GM18909 (cell line): ENCODE results near the gene NPTXR.

Experiments used
- ATAC-seq: cut with Tn5 transposase; IDR thresholded peaks from one replicate; pipeline ENCODE4 v1.9.1; 2021; ENCODE audit warnings: mild to moderate bottlenecking; ENCODE audit not compliant: unreplicated experiment, poor library complexity

NPTXR gene

DNA sequence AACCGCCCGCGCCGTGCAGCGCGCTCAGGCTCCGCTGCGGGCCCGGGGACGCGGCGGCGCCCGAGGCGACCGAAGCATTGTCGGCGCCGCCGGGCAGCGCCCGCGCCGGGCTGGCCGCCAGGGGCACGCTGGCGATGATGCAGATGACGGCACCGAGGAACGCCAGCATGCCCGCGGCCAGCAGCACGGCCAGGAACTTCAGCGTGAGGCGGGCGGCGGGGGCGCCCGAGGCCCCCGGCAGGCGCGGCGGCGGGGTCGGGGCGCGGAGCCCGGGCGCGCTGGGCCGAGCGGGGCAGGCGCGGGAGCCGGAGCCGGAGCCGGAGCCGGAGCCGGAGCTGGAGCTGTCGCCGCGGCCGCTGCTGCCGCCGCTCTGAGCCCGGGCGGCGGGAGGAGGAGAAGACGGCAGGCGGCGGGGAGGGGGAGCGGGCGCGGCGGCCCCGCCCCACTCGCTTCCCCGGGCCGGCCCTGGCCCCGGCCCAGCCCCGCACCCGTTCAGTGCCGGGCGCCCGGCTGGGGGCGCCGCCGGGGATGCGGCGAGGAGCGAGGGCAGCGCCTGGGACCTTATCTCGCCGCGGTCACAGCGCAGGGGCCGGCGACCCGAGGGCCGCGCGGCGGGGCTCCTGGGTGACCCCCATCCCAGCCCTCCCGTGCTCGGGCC lies at the start of gene NPTXR:
Gene NPTXR (minus strand): TSS at position 372 of the 658 bp plus-strand sequence.
- ATAC-seq, result no peak

DNA sequence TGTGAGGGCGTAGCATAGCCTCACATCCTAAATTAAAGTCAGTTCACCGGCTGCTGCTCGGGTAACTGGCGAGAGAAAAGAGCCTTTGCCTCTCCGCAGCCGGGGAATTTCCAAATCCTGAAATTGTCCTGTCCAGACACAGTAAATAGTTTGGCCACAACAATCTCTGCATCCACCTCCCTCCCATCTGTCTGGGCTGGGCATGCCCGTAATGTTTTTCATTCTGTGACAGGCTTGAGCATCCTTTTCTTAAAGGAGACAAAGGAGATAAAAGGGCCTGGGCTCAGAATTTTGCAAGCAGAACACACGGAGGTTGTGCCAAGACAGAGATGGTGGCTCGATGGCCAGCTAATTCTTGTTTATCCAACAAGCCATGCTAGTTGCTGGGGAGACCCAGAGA lies 47.4 kb upstream of the NPTXR start:
- no peak for ATAC-seq

DNA sequence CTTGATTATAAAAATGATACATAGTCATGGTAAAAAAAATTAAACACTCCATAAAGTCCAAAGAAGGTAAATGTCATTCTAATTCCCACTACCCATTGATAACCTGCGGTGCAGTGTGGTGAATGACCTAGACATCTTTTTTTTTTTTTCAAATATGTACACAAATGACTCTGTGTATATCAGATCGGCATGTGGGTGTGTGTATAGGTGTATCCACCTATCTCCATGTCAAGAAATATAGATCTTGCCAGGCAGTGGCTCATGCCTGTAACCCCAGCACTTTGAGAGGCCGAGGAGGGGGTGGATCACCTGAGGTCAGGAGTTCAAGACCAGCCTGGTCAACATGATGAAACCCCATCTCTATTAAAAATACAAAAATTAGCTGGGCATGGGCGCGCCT lies 46.5 kb upstream of the NPTXR start:
- ATAC-seq, result no peak

DNA sequence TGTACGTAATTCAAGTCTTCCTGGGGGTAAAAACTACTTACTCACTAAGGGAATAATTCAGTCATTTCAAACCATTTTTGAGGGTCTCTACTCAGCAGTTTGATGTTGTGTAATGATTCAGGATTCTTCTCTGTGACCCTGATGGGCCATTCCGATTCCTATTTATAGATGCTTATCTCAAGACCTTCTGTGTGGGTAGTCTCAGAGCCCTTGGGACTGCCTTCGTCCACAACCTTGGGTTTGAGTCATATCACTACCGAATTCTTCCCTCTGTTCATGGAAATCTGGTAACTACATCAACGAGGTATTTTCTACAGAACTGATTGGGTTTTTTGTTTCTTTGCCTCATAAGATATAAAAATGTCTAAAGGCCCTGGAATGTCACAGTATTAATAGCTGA lies 42.5 kb upstream of the NPTXR start:
- no peak for ATAC-seq

DNA sequence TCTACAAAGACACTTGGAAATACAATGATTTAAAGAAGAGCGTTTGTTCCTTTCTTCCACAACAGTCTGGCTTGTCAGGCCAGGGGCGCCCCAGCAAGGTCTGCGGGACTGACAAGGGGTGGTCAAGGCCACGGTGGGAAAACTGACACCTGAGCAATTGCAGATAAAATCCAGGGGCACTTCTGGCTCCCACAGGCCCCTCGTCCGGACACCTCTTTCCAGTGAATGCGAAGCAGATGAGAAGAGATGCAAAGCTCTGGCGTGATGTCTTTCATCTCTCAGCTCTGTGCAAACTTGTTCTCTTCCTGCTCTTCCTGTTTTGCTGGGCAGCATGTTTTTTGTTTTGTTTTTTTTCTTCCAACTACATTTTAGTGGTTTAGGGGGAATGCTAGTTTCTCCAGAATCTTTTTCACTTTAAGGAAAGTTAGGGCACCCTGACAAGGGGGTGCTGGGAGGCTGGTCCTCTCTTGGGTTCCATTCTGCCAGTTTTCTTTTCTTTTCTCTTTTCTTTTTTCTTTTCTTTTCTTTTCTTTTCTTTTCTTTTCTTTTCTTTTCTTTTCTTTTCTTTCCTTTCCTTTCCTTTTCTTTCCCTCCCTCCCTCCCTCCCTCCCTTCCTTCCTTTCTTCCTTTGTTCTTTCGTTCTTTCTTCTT lies 39.3 kb upstream of the NPTXR start:
- ATAC-seq, result no peak

DNA sequence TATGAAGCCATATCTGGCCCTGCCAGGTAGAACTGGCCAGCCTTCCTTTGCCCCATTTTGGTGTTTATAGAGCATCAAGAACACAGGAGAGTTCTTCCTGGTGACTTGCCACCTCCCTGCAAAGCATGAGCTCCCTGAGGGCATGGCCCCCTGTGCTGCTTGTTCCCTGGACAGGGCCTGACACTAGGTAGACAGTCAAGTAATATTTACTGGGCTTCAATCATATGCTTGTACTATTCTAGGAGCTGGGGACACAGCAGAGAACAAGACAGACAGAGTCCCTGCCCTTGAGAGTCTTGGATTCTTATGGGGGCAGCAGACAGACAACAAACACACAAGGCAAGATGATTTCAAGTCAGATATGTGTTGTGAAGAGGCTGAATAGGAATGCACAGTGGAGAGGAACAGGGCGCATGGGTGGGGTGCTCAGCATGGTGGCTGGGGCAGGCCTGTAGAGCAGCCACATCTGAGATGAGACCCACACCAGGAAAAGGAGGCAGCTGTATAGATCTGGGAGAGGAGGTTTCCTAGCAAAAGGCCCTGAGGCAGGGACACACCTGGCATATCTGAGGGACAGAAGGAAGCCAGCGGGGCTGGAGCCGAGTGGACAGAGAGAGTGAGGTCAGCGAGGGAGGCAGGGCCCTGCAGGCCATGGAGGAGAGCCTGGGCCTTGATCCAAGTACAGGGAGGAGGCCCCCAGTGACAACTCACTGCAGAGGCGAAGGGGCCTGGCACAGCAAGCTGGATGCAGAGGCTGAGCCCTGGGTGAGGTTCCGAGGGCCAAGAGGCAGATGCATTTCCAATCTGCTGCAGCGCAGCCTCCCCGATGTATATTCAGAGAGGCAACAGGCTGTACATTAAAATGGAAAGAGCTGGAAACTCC lies 38.4 kb upstream of the NPTXR start:
- no peak for ATAC-seq

DNA sequence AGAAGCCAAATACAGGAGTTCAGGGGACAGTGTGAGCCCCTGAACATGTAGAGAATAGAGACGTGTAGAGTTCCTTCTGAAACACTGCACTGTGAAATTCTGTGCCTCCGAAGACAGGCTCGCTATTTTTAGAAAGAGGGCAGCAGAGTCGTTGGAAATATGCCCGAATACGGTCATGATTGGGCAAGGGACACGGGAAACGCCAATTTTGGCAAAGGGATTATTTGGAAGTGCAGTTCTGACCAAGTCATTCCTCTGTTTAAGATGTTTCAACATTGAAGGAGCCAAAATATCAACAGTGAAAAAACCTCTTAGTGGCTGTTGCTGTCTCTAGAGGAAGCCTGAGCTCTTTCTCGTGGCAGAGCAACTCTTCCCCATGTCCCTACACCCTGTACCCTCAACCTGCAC lies 37.6 kb upstream of the NPTXR start:
- no peak for ATAC-seq

DNA sequence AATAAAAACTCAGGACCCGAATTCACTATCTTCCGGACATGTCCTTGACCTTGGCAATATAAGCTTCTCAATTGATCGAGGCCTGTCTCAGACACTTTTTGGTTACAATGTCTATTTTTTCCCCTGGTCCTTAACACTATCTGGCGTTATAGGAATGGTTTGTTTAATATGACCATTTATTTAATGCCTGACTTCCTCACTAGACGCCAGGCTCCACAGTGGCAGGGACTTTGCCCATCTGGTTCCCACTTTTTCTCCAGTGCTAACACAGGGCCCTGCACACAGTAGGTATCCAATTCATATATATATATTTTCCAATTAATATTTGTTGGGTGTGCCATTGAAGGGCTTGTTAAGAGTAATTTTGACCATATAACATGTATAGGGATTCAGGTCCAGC lies 36.1 kb upstream of the NPTXR start:
- no peak for ATAC-seq

DNA sequence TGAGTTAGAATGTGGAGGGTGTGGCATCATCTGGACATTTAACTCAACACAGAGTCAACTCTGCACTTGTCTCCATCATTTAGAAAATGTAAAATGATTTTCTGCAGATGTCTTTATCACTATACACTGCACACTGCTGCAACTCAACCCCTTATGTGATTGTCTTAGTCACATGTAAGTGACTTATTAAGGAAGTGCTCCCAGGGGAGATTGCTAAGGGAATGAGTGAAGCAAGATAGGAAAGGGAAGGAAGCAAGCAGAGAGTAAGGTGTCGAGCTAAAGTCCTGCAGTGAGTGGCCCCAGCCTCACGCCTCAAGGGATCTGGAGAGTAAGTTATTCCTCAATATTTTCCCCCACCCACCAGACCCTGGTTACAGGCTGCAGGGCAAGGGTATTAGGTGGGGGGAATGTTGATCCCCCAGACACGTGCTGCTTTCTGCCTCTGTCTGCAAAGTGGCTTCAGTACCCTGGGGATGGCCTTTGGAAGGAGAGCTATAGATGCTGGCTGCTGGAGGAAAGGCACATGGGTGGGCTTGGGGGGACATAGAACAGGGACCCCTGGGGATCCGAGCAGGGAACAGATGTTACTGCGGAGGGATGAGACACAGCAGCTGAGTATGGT lies 35.4 kb upstream of the NPTXR start:
- ATAC-seq, result no peak

DNA sequence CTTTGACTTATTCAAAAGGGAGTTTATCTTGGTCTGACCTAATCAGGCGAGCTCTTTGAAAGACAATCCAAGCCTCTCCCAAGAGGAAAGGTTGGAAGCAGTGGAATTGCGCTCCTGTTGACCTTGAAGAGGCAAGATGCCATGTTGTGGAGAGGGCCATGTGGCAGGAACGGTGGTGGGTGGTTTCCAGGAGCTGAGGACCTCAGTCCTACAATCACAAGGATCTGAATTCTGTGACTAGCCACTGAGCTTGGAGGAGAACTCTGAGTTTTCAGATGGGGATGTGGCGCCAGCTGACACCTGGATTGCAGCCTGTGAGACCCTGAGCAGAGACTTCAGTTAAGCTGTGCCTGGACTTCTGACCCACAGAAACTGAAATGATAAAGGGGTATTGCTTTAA lies 34.2 kb upstream of the NPTXR start:
- no peak for ATAC-seq

DNA sequence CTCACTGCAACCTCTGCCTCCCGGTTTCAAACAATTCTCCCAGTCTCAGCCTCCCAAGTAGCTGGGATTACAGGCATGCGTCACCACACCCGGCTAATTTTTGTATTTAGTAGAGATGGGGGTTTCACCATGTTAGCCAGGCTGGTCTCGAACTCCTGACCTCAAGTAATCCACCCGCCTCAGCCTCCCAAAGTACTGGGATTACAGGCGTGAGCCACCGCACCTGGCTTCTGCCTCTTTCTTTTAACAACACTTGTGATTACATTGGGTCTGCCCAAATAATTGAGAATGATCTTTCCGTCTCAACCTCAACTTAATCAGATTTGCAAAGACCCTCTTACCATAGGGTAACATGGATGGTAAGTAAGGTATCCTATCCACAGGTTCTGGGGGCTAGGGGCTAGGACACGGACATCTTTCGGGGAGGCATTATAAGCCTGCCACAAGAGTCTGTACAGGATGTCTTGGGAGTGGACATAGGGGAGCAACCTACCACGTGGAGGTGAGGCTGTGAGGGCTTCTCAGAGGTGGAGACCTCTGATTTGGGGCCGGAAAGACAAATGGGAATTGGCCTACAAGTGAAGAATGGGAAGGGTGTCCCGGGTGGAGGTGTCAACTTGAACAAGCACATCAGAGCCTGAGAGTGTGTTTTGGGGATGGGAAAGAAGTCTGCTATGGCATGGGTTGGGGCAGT lies 30.8 kb upstream of the NPTXR start:
- ATAC-seq, result no peak

DNA sequence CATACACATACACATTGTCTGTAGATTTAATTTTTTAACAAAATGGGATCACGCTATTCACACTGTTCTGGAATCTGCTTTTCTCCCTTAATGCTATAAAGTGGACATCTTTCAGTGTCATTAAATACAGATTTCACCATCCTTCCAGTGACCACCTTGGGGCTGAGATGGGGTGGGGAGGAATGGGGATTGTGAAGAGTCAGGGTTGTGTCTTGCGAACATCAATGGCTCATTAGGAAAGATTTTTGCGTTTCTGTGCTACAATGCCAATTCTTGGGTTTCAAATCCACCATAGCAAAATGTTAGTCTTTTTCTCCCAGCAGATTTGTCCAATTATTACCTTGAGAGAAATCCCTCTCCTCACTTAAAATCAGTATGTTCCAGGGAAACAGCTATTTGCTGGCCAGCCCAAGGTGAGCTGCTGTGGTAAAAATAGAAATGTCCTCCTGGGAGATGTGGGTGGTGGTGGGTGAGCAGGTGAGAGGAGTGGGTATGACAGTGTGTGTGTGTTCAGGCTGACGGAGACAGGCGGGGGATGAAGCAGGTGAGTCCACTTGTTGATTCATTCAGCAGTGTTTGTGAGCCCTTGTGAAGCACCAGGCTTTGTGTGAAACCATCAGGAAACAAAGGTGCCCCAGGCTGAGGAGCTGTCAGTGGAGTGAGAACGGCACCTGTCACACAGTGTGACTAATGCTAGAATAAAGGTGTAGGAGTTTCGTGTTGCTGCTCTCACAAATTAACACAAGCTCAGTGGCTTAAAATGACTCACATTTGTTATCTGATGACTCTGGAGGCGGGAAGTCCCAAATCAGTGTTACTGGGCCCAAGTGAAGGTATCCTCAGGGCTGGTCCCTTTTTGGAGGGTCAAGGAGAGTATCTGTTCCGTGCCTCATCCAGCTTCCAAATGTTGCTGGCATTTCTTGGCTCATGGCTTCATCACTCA lies 29.9 kb upstream of the NPTXR start:
- ATAC-seq, result no peak

DNA sequence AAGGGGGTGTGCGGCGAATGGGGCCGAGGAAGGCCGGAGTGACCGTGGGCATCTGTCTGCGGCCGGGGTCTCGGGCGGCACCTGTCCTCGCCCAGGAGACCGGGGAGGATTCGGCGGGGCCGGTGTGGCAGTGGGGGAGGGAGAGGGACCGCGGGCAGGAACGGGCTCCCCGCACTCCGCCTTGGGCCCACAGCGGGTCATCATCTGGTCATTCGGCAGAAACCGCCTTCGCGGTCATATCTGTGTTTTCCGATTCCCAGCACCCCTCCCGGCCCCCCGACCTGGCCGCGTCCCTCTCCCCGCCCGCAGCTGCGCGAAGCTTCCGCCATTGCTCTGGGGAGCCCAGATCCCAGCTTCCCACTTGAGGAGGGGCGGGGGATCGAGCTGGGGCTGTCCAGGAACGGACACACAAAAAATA lies 29.0 kb upstream of the NPTXR start:
- no peak for ATAC-seq

DNA sequence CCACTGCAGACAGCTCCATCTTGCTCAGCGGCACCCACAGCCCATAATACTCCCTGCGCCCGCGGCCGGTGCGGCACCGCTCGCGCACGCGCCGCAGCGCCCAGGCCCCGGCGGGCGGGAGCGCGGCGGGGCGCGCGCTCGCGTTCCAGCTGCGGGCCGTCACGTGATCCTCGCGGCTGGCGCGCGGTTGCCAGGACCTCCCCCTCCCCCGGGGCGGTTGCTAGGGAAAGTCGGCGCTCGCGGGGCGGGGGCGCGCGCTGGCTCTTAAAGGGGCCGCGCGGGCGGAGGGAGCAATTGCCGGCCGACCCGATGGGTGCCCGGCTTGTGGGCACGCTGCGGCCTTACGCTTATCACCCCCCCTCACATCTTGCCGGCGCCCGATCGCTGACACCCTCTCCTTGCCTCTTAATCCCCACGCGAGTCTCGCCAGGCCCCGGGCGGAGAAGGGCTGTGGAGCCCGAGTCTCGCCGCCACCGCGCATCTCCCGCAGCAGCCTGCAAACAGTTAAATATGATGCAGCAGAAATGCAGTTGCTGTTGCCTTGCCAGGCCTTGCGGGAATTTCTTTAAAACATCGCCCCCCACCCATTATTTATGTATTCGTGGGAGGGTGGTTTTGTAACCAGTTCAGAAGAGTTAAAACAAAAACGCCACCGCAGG lies 28.5 kb upstream of the NPTXR start, which contains the start of gene CBX6:
Gene CBX6 (minus strand): TSS at position 45 of the 659 bp plus-strand sequence. CDS start 26 bp downstream, at position 19.
- ATAC-seq, result peak; percentile 71

DNA sequence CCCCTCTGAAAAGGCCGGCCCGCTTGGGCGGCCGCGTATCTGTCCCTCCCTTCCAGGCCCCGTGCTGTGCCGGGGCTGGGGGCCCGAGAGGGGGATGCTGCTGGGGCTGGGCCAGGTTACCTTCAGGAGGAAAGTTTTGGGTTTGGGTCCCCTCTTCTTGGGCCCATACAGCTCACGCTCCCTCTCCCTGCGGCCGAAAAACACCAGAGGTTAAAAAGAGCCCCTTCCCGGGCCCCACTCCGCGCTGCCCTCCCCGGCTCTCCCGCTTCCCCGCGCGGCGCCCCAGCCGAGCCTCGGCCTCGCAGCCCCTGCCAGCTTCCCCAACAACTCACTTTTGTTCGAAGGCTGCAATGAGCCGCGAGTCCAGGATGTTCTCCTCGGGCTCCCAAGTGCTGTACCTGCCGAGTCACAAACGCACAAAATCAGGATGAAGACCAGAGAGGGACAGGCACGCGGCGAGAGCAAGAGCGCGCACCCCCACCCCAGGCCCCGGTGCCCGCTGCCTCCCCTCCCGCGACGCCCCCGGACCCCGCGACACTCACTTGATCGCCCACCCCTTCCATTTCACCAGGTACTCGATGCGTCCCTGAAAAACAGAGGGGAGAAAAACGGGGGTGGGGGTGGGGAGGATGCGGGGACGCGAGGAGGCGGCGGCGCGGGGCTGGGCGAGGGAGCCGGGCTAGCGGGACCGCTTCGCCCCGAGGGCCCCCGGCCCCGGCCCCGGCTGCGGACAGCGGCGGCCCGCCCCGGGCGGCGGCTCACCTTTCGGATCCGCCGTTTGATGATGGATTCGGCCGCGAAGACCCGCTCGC lies 27.7 kb upstream of the NPTXR start:
- ATAC-seq, result no peak

DNA sequence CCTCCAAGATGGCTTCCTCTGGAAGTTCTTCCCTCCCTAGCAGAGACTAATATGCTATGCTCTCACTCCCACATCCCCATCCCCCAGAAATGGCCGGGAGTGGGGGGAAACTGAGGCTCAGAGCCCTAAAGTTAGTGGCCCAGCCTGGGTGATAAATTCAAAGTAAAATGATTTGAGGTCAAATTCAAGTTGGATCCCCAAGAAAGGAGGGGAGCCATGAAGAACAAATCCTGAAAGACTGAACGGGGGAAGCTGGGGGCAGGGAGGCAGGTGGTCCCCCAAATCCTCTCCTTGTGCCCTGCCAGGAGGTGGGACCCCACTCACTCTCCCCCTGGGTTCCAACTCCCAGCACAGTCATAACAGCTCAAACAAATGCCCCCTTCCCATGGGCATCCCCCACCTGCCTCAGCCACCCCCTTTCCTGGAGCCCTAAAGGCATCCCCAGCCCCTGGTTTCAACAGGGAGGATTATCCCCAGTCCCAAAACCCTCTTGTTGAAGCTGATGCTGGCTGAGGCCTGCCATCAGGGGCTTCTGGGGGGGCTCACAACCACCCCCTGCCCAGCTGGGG lies 27.0 kb upstream of the NPTXR start:
- ATAC-seq, result no peak

DNA sequence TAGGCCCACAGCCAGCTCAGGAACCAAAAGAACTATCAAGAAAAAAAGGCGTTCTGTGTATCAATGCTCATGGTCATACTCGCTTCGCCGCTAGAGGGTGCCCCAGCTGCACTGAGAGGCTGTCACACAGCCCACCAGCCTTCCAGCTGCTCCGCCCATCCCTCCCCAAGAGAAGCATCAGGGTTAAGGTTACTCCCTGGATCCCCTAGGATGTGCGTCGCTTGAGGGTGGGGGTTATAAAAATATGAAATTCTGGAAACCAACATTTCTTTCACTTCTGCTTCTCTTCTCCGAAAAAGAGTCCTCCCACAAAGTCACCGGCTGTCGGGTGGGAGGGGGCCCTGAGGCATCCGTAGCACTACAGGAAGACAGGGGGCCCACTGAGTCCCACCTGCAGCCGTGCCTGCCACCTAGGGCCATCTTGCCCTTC lies 26.5 kb upstream of the NPTXR start:
- ATAC-seq, result peak; percentile 32
